Cardiac septum (tissue), 1 donor: Measurements from ENCODE around the gene PRKN. TPM values are rescaled to one million over a fixed set of nuclear protein-coding genes. Genes with fewer than 3 reads are reported as not detected.

ENCODE experiments used
- DNase-seq: peaks from one replicate; pipeline ENCODE4 v3.0.0-alpha.2; 2020; ENCODE audit warnings: low spot score
- intact Hi-C: fragments of 100-400 bp; cut with DNase I; formaldehyde crosslinking; loops from one replicate; pipeline ENCODE4 v1.14.0; 2022
- total RNA-seq: library from RNA; stranded (reverse); fragmentation: NEBNext Ultra II Directional; extraction: Animal tissue kit (Norgen Biotek cat#: 25700); gene quantifications from one replicate; pipeline ENCODE4 v1.2.1, GENCODE V29; 2021
- donor health status: DM: no; HTN: no; CAD: no.

PRKN gene
- total RNA-seq, 1 donor from 2014 or later = 23.2 TPM

- no peak for DNase-seq
- intact Hi-C loops = no loop called here
Measured at GRCh38 chr6:161761966-161762365, 965.6 kb downstream of the PRKN start.

GRCh38 chr6:161755080-161755479, 972.5 kb downstream of the PRKN start:
- no peak for DNase-seq
- intact Hi-C loops = no loop called here

- no peak for DNase-seq
- intact Hi-C loops = no loop called here
Measured at GRCh38 chr6:161750686-161751085, 976.9 kb downstream of the PRKN start.

GRCh38 chr6:161749576-161749975, 978.0 kb downstream of the PRKN start:
- no peak for DNase-seq
- intact Hi-C loops = no loop called here

GRCh38 chr6:161748535-161749416, 978.8 kb downstream of the PRKN start:
- intact Hi-C loops = no loop called here
- DNase-seq = no peak

GRCh38 chr6:161747506-161747905, 980.1 kb downstream of the PRKN start:
- DNase-seq = no peak
- intact Hi-C loops = no loop called here

GRCh38 chr6:161745594-161746141, 981.9 kb downstream of the PRKN start:
- DNase-seq = no peak
- intact Hi-C loops = no loop called here

- intact Hi-C loops = no loop called here
Measured at GRCh38 chr6:161745128-161745527, 982.4 kb downstream of the PRKN start.

GRCh38 chr6:161744211-161745067, 983.1 kb downstream of the PRKN start:
- intact Hi-C loops = no loop called here

More at GRCh38 chr6:161745128-161745527, 982.4 kb downstream of the PRKN start:
- DNase-seq = no peak

GRCh38 chr6:161743509-161744178, 983.9 kb downstream of the PRKN start:
- intact Hi-C loops = no loop called here
- DNase-seq = no peak

More at GRCh38 chr6:161744211-161745067, 983.1 kb downstream of the PRKN start:
- no peak for DNase-seq

GRCh38 chr6:161740486-161740885, 987.1 kb downstream of the PRKN start:
- DNase-seq = no peak
- intact Hi-C loops = no loop called here

- intact Hi-C loops = no loop called here
- no peak for DNase-seq
Measured at GRCh38 chr6:161736781-161737292, 990.7 kb downstream of the PRKN start.

- DNase-seq = no peak
- intact Hi-C loops = no loop called here
Measured at GRCh38 chr6:161736326-161736725, 991.2 kb downstream of the PRKN start.

GRCh38 chr6:161732594-161732993, 995.0 kb downstream of the PRKN start:
- DNase-seq = no peak
- intact Hi-C loops = no loop called here

- no peak for DNase-seq
- intact Hi-C loops = no loop called here
Measured at GRCh38 chr6:161727083-161727833, 1000.3 kb downstream of the PRKN start.

GRCh38 chr6:161722394-161722793, 1005.2 kb downstream of the PRKN start:
- no peak for DNase-seq
- intact Hi-C loops = no loop called here

GRCh38 chr6:161721511-161721910, 1006.1 kb downstream of the PRKN start:
- intact Hi-C loops = no loop called here
- DNase-seq = no peak

GRCh38 chr6:161716176-161716575, 1011.4 kb downstream of the PRKN start:
- DNase-seq = no peak
- intact Hi-C loops = no loop called here

GRCh38 chr6:161711938-161712337, 1015.6 kb downstream of the PRKN start:
- no peak for DNase-seq
- intact Hi-C loops = no loop called here
